ENCODE results near the gene PPP1R1B. TPM values are rescaled to one million over a fixed set of nuclear protein-coding genes. Genes with fewer than 3 reads are reported as not detected.

PPP1R1B gene
- polyA plus RNA-seq, 1 donor (not counting 4 experiments of a cell fraction or from before 2014, with no cell fraction given) = 0.18 TPM

GRCh38 chr17:39667262-39667944 is 40.7 kb downstream of the PPP1R1B start:
- no peak overlapping the region for H3K4me2 ChIP-seq (ENCODE audit: control insufficient read depth, extremely low read depth, insufficient read depth, low read depth, low read length)

GRCh38 chr17:39667945-39668924 is 41.5 kb downstream of the PPP1R1B start, which contains the start of gene PNMT:
TSS of gene PNMT (plus strand) at chr17:39668453. CDS start at chr17:39668476, 23 bp downstream.
- H3K4me1 ChIP-seq (ENCODE audit: control insufficient read depth, extremely low read depth, insufficient read depth, low read length) = peaks cover 8% of the 10 kb centered on the region
- no peak within 1 kb of the TSS for H3K27ac ChIP-seq (ENCODE audit: control insufficient read depth, insufficient read depth, low read length)
- H3K9ac ChIP-seq (ENCODE audit: control insufficient read depth, extremely low read depth, insufficient read depth, low read length) = peak within 1 kb of the TSS; percentile 33
- peaks cover 0 to 2% of the 10 kb centered on the region in 2 experiments for H3K36me3 ChIP-seq (ENCODE audit: control insufficient read depth in 2 of 2, extremely low read depth in 1 of 2, insufficient read depth in 2 of 2, low read length in 2 of 2)
- TF ChIP-seq EZH2 (IDR thresholded peaks at IDR 0.05; ENCODE audit: low read length) = peak; percentile 88
- TF ChIP-seq, protein P1, sequence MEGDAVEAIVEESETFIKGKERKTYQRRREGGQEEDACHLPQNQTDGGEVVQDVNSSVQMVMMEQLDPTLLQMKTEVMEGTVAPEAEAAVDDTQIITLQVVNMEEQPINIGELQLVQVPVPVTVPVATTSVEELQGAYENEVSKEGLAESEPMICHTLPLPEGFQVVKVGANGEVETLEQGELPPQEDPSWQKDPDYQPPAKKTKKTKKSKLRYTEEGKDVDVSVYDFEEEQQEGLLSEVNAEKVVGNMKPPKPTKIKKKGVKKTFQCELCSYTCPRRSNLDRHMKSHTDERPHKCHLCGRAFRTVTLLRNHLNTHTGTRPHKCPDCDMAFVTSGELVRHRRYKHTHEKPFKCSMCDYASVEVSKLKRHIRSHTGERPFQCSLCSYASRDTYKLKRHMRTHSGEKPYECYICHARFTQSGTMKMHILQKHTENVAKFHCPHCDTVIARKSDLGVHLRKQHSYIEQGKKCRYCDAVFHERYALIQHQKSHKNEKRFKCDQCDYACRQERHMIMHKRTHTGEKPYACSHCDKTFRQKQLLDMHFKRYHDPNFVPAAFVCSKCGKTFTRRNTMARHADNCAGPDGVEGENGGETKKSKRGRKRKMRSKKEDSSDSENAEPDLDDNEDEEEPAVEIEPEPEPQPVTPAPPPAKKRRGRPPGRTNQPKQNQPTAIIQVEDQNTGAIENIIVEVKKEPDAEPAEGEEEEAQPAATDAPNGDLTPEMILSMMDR (optimal IDR thresholded peaks at IDR 0.05 in 1 of 3, IDR thresholded peaks at IDR 0.05 in 1 of 3, conservative IDR thresholded peaks at IDR 0.05 in 1 of 3; ENCODE audit: extremely low read depth in 1 of 3, insufficient read depth in 2 of 3, low read length in 3 of 3) = peak; percentile 55 to 79 (median 78)
- peak within 1 kb of the TSS; percentile 44 for H3K4me2 ChIP-seq (ENCODE audit: control insufficient read depth, extremely low read depth, insufficient read depth, low read depth, low read length)
- H3K79me2 ChIP-seq (ENCODE audit: control insufficient read depth, insufficient read depth, low read length) = no peaks in the 10 kb centered on the region
- peak within 1 kb of the TSS; percentile 30 for H2AFZ ChIP-seq (ENCODE audit: control insufficient read depth, low read length)
- H3K9me1 ChIP-seq (ENCODE audit: control insufficient read depth, extremely low read depth, insufficient read depth, low read length) = no peaks in the 10 kb centered on the region
- H3K4me3 ChIP-seq (ENCODE audit: control insufficient read depth in 2 of 3, extremely low read depth in 1 of 3, insufficient read depth in 2 of 3, low read depth in 1 of 3, low read length in 3 of 3) = peak within 1 kb of the TSS in 2 of 3 experiments; percentile 17 to 38
- H3K27me3 ChIP-seq (ENCODE audit: control insufficient read depth, extremely low read depth, insufficient read depth, low read length) = peaks cover 45% of the 10 kb centered on the region
- FAIRE-seq (no peak), DNase-seq (ENCODE audit: low read depth, low spot score) (no peak)
- dilution Hi-C loops (cut with MboI; ENCODE audit: extremely low pct_ligation_motif_present, low sequenced_read_pairs) = no loop called here
- no peaks in the 10 kb centered on the region for H3K9me3 ChIP-seq (ENCODE audit: control insufficient read depth, low read depth, low read length)
- no peaks in the 10 kb centered on the region for H4K20me1 ChIP-seq (ENCODE audit: control insufficient read depth, extremely low read depth, insufficient read depth, low read length)

More at GRCh38 chr17:39667262-39667944, 40.7 kb downstream of the PPP1R1B start:
- H2AFZ ChIP-seq (ENCODE audit: control insufficient read depth, low read length) = no peak overlapping the region
- TF ChIP-seq, protein P1 (optimal IDR thresholded peaks at IDR 0.05 in 1 of 3, IDR thresholded peaks at IDR 0.05 in 1 of 3, conservative IDR thresholded peaks at IDR 0.05 in 1 of 3; ENCODE audit: extremely low read depth in 1 of 3, insufficient read depth in 2 of 3, low read length in 3 of 3) = no peak
- TF ChIP-seq EZH2 (IDR thresholded peaks at IDR 0.05; ENCODE audit: low read length) = peak; percentile 79
- dilution Hi-C loops (cut with MboI; ENCODE audit: extremely low pct_ligation_motif_present, low sequenced_read_pairs) = no loop called here
- FAIRE-seq (no peak), DNase-seq (ENCODE audit: low read depth, low spot score) (no peak)
- peaks cover 8% of the 10 kb centered on the region for H3K4me1 ChIP-seq (ENCODE audit: control insufficient read depth, extremely low read depth, insufficient read depth, low read length)
- H3K9me1 ChIP-seq (ENCODE audit: control insufficient read depth, extremely low read depth, insufficient read depth, low read length) = no peaks in the 10 kb centered on the region
- H4K20me1 ChIP-seq (ENCODE audit: control insufficient read depth, extremely low read depth, insufficient read depth, low read length) = no peaks in the 10 kb centered on the region
- no peak overlapping the region for H3K4me3 ChIP-seq (ENCODE audit: control insufficient read depth in 2 of 3, extremely low read depth in 1 of 3, insufficient read depth in 2 of 3, low read depth in 1 of 3, low read length in 3 of 3)
- H3K36me3 ChIP-seq (ENCODE audit: control insufficient read depth in 2 of 2, extremely low read depth in 1 of 2, insufficient read depth in 2 of 2, low read length in 2 of 2) = peaks cover 0 to 2% of the 10 kb centered on the region in 2 experiments
- H3K9me3 ChIP-seq (ENCODE audit: control insufficient read depth, low read depth, low read length) = no peaks in the 10 kb centered on the region
- H3K9ac ChIP-seq (ENCODE audit: control insufficient read depth, extremely low read depth, insufficient read depth, low read length) = no peak overlapping the region
- peaks cover 45% of the 10 kb centered on the region for H3K27me3 ChIP-seq (ENCODE audit: control insufficient read depth, extremely low read depth, insufficient read depth, low read length)
- no peak overlapping the region for H3K27ac ChIP-seq (ENCODE audit: control insufficient read depth, insufficient read depth, low read length)
- no peaks in the 10 kb centered on the region for H3K79me2 ChIP-seq (ENCODE audit: control insufficient read depth, insufficient read depth, low read length)
